NCI-H510A (cell line): Measurements from ENCODE around the gene PGAM2.
A peak's percentile ranks its signal among the peaks of the same experiment; 100 is the strongest.

ENCODE experiments used
- DNase-seq: peaks from one replicate; lab custom pipeline; 2025; lab: John Stamatoyannopoulos, UW

PGAM2 gene

GRCh38 chr7:44083796-44084195 lies 18.4 kb upstream of the PGAM2 start:
- DNase-seq = no peak

- DNase-seq = peak; percentile 96
These were observed 17.3 kb upstream of the PGAM2 start for GRCh38 chr7:44082541-44083207.

- DNase-seq = no peak
These were observed 15.9 kb upstream of the PGAM2 start for GRCh38 chr7:44081266-44081748.

- no peak for DNase-seq
These were observed 15.4 kb upstream of the PGAM2 start for GRCh38 chr7:44080686-44081265.

DNA sequence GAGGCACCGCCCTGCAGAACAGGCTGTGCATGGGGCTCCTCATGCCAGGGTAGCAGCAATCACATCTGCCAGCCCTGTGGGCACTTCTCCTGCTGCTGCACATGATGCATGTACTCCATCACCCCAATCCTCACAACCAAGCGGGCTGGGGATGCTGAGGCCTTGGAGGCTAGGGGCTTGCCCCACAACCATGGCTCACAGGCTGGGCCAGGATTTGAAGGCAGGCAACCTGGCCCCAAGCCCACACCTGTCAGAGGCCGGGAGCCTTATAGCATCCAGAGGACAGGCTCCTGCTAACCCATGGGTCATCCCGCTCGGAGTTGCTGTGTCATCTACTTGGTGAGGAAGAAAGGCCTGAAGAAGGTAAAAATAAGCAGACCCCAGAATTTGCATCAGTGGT lies 14.8 kb upstream of the PGAM2 start:
- no peak for DNase-seq

GRCh38 chr7:44079331-44080021 lies 14.1 kb upstream of the PGAM2 start:
- DNase-seq = no peak

GRCh38 chr7:44078521-44078920 lies 13.2 kb upstream of the PGAM2 start:
- DNase-seq = no peak

DNA sequence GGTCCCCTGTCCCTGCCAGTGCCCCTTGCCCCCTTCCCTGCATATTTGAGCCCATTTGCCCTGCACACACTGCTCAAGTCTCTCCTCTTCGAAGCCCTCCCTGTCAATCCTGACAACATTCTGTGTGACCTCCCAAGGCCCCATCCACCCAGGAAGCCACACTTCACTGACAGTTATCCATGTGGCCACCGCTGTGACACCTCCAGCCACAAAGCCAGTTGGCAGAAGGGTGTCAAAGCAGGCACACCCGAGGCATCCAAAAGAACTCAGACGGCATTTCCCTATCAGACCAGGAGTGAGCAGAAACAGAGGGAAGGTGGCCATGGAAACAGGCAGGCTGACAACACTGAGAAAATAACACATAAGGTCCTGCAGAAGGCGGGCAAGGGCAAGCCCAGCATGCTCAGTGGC lies 12.3 kb upstream of the PGAM2 start:
- DNase-seq = no peak

- DNase-seq = no peak
These were observed 11.7 kb upstream of the PGAM2 start for GRCh38 chr7:44077061-44077460.

DNA sequence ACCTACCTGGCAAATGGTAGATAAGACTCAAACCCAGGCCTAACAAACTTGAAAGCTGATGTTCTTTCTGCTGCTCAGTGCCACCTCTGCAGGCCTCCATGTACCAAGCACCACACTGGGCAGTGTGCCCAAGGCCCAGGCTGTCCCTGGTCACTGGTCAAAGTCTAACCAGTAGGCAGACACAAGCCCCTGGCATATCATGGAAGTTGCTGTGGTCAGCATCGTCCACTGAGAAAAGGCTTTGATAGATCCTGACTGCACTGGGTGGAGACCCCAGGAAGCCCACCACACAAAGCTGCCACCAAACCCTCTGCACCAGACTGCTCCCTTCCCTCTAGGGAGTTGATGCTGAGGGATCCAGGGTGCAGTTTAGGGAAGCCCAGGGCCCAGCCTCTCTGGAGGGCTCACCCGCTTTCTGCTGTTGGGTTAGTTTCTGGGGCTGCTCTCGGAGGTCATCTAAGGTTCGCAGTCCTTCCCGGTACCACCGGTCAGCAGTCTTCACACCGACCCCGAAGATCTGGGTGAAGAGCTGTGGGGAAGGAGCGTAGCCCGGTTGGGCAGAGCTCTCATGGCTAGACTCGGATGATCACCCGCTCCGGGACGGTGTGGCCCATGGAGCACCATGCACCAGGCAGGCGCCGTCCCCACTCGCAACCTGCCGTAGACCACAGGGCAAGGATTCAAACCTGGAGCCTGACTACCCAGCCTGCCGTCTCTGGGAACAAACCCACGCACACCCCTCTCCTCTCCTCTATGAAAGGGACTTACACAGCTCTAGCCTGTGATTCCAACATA lies 10.9 kb upstream of the PGAM2 start:
- DNase-seq = no peak

GRCh38 chr7:44075296-44076075 lies 10.1 kb upstream of the PGAM2 start:
- DNase-seq = no peak

GRCh38 chr7:44074349-44074695 lies 9.0 kb upstream of the PGAM2 start:
- no peak for DNase-seq

DNA sequence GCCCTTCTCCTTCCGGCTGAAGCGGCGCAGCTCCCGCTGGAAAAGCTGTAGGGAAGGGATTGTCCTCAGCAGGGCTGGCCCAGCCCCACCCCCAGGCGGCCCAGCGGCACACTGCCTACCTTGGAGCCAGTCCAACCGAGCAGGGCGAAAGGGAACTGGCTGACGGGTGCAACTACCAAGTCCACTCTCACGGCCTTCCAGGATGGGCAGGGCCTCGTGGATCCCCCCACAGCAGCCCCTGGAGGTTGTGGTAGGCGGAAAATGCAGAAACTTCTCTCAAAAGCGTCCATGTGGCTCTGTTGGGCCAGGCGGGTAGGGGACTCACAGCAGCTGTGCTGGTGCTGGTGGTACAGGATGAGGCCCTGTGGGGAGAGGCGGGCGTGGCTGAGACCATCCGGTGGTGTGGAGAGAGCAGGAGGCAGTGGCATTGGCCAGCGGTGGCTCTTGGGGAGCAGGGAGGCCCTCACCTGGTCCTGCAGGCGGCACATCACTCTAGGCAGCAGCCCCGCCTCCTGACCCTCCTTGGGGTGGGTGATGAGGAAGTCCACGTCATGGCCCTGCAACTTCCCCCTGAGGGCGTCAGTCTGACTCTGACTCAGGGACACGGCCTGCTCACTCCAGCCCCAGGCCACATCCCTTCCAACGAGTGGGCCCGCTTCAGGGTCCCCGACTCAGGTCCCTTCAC lies 8.4 kb upstream of the PGAM2 start:
- DNase-seq = no peak

DNA sequence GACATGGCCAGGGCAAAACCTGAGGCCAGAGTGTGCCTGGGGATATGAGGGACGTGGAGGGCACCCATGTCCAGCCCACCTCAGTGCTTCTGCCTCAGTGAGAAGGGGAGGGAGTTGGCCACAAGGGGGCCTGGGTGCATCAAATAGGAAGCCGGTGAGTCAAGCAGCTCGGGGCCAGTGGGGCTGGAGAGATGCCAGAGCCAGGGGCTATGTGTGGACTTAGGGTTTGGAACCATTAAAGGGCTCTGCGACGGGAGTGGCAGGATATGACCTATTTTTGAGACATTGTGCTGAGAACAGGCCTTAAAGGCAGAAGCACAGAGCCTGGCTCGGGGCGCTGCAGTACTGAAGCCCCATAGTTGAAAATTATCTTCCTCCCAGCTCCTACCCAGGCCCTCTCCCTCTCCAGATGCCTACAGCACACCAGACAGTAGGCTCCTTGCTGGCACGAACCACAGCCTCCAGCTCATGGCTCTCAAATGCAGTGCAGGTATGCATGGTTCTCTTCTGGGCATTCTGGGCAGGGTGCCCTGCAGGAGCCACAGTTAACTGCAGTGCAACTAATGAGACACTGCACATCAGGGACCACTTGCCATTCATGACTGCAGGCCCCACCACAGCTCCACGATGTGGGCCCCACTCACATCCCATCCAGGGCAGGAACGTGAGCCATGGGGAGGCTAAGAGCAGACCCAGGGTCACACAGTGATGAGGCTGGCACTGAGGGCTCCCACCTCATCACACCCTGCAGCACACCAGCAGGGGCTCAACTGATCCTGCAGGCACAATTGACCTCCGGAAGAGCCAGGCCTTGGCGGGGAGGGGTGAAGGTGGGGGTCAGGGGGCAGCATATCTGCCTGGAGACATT lies 7.2 kb upstream of the PGAM2 start:
- DNase-seq = peak; percentile 10

DNA sequence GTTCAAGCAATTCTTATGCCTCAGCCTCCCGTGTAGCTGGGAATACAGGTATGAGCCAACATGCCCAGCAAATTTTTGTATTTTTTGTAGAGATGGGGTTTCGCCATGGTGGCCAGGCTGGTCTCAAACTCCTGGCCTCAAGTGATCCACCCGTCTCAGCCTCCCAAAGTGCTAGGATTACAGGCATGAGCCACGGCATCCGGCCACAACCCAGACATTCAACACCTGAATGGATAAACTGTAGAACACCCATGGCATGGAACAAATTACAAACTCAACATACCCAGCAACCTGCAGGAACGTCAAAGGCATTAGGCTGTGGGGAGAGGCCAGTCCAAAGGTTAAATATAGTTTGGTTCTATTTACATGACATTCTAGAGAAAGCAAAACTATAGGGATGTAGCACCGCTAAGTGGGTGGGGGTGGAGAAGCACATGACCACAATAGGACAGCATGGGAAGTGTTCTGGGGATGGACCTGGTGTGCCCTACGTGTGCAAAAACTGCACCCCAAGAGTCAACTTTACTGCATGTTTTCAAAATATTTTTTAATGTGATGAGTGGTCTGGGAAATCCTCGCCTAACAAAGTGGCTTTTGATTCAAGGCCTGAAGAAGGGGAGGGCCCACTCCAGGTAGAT lies 6.5 kb upstream of the PGAM2 start:
- DNase-seq = no peak

DNA sequence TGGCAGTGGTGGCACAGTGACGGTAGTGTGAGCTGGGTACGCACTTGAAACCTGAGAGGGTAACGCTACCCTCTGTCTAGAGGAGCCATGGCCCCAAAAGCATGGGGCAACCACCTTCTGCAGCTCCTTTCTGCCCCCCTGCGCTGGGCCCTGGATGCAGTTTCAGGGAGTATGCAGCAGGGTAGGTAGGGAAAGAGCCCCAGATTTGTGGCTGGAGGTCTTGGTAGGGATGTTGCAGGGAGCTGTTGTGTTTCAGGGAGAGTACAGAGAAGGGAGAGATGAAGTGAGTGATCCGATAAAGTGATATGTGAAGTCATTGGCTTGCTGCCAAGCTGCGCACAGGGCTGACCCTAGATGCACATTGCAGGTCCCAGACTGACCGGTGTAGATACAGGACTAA lies 2.7 kb upstream of the PGAM2 start:
- DNase-seq = peak; percentile 32

DNA sequence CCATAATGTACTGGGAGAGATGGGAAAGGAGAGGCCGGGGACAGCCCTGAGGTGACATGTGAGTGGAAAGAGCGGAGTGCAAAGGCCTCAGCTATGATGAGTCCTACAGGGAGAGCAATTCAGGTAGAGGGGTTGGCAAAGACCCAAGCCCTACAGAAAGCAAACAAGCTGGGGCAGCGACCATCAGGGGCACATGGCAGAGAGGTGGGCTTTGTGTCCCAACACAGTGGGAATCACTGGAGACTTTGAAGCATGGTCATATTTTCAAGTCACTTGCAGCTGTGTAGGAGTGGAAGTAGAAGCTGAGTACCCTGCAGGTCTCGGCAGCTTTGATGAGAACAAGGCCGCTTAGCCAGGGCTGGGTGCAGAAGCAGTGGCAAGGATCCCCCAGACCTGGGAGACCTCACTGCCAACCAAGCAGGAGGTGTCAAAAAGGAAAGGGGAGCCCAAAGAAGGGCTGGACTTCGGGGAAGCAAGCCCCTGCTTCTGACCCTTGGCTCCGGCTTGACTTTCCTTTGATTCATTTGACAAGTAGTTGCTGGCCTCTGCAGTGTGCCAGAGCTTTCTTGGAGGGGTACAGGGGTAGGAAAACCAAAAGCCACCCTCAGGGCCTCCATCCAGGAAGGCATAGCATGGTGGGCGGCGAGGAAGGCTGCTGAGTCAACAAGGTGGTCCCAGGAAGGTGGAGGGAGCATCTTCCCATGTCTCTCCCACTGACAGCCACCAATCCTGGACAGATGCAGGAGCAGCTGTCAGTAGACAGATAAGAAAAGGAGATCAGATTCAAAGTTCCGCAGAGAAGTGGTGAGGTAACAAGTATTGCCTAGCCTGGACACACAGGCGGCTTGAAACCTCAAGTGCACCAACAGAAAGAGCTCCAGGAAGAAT lies 1.9 kb upstream of the PGAM2 start:
- DNase-seq = no peak

GRCh38 chr7:44066494-44067063 lies 1.2 kb upstream of the PGAM2 start:
- DNase-seq = no peak

DNA sequence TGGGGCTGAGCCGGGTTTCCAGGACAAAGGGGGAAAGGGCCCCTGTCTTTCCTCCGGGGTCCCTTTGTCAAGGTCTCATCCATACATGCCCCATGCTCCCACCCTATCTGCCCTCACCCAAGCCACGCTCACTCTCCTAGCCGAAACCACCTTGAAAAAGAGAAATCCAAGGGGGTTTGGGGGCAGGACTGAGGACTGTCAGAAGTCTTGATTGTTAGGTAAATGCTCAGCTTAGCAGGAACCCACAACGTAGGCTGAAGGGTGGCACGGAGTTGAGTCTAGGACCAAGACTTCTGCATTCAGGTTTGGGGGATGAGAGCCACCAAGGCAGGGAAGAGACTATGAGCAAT lies 719 bp upstream of the PGAM2 start:
- DNase-seq = no peak
